Measurements from ENCODE around the gene BCL2L12.

The BCL2L12 gene

DNA sequence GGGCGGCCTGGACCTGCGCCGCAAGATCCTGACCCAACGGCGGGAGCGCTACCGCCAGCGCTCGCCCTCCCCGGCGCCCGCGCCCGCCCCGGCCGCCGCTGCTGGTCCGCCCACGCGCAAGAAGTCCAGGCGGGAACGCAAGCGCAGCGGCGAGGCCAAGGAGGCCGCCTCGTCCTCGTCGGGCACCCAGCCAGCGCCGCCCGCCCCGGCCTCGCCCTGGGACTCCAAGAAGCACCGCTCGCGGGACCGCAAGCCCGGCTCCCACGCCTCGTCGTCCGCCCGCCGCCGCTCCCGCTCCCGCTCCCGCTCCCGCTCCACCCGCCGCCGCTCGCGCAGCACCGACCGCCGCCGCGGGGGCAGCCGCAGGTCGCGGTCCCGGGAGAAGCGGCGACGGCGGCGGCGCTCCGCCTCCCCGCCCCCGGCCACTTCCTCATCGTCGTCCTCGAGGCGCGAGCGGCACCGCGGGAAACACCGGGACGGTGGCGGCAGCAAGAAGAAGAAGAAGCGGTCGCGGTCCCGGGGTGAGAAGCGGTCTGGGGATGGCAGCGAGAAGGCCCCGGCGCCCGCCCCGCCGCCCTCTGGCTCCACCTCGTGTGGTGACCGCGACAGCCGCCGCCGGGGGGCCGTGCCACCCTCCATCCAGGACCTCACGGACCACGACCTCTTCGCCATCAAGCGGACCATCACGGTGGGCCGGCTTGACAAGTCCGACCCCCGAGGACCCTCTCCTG lies 13.7 kb upstream of the BCL2L12 start:
- ChIA-PET CTCF (no interaction called here), POLR2A (no interaction called here)
- no peak for DNase-seq (ENCODE audit: extremely low spot score)
- TF ChIP-seq SP1 (IDR thresholded peaks at IDR 0.05) = no peak
- no peak for TF ChIP-seq CTBP1 (IDR thresholded peaks at IDR 0.05; ENCODE audit: borderline replicate concordance)
- no peak for TF ChIP-seq LEF1 (IDR thresholded peaks at IDR 0.05; ENCODE audit: borderline replicate concordance)
- TF ChIP-seq BHLHE40 (IDR thresholded peaks at IDR 0.05; ENCODE audit: borderline replicate concordance) = no peak
- no peak for TF ChIP-seq ZNF384 (IDR thresholded peaks at IDR 0.05)
- no peak for TF ChIP-seq ELF4 (IDR thresholded peaks at IDR 0.05)
- TF ChIP-seq HDGF (IDR thresholded peaks at IDR 0.05; ENCODE audit: borderline replicate concordance) = no peak
- TF ChIP-seq TARDBP (IDR thresholded peaks at IDR 0.05) = no peak
- no peak for TF ChIP-seq SUZ12 (IDR thresholded peaks at IDR 0.05)
- no peak for TF ChIP-seq FOXA1 (IDR thresholded peaks at IDR 0.05)
- no peak for TF ChIP-seq L3MBTL2 (conservative IDR thresholded peaks at IDR 0.05)
- TF ChIP-seq FOXK2 (IDR thresholded peaks at IDR 0.05) = no peak
- TF ChIP-seq NFRKB (IDR thresholded peaks at IDR 0.05) = no peak
- TF ChIP-seq FOXM1 (IDR thresholded peaks at IDR 0.05; ENCODE audit: borderline replicate concordance) = no peak
- TF ChIP-seq ARNT (IDR thresholded peaks at IDR 0.05) = no peak

DNA sequence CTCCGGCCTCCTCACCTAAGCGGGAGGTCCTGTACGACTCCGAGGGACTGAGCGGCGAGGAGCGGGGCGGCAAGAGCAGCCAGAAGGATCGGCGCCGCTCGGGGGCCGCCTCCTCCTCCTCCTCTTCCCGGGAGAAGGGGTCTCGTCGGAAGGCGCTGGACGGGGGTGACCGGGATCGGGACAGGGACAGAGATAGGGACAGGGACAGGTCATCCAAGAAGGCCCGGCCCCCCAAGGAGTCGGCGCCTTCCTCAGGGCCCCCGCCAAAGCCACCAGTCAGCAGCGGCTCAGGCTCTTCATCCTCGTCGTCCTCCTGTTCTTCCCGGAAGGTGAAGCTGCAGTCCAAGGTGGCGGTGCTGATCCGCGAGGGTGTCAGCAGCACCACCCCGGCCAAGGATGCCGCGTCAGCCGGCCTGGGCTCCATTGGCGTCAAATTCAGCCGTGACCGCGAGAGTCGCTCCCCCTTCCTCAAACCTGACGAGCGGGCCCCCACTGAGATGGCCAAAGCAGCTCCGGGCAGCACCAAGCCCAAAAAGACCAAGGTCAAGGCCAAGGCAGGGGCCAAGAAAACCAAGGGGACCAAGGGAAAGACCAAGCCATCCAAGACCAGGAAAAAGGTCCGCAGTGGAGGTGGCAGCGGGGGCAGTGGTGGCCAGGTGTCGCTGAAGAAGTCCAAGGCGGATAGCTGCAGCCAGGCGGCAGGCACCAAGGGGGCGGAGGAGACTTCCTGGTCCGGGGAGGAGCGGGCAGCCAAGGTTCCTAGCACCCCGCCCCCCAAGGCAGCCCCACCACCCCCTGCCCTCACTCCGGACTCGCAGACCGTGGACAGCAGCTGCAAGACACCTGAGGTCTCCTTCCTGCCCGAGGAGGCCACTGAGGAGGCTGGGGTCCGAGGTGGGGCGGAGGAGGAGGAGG lies 12.9 kb upstream of the BCL2L12 start:
- no peak for TF ChIP-seq ARNT (IDR thresholded peaks at IDR 0.05)
- DNase-seq (ENCODE audit: extremely low spot score) = no peak
- CTCF ChIA-PET = no interaction called here
- POLR2A ChIA-PET = interaction anchor here (1.2 to 5.2 kb wide), 2 partner anchors 10 to 12 kb away, joined by 3 to 27 read pairs; partner anchors contain the start of genes RRAS and SCAF1

DNA sequence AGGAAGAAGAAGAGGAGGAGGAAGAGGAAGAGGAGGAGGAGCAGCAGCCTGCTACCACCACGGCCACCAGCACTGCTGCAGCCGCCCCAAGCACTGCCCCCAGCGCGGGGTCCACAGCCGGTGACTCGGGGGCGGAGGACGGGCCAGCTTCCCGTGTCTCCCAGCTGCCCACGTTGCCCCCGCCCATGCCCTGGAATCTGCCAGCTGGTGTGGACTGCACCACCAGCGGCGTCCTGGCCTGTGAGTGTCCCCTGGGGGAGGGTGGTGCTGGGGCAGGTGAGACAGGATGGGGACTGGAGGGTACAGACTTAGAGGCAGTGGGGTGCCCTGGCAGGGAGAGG lies 12.3 kb upstream of the BCL2L12 start:
- no peak for TF ChIP-seq SUZ12 (IDR thresholded peaks at IDR 0.05)
- TF ChIP-seq SP1 (IDR thresholded peaks at IDR 0.05) = no peak
- no peak for TF ChIP-seq NFRKB (IDR thresholded peaks at IDR 0.05)
- no peak for TF ChIP-seq ELF4 (IDR thresholded peaks at IDR 0.05)
- TF ChIP-seq L3MBTL2 (conservative IDR thresholded peaks at IDR 0.05) = no peak
- TF ChIP-seq ZNF384 (IDR thresholded peaks at IDR 0.05) = no peak
- TF ChIP-seq LEF1 (IDR thresholded peaks at IDR 0.05; ENCODE audit: borderline replicate concordance) = no peak
- no peak for TF ChIP-seq FOXM1 (IDR thresholded peaks at IDR 0.05; ENCODE audit: borderline replicate concordance)
- TF ChIP-seq FOXA1 (IDR thresholded peaks at IDR 0.05) = no peak
- TF ChIP-seq, protein P1, sequence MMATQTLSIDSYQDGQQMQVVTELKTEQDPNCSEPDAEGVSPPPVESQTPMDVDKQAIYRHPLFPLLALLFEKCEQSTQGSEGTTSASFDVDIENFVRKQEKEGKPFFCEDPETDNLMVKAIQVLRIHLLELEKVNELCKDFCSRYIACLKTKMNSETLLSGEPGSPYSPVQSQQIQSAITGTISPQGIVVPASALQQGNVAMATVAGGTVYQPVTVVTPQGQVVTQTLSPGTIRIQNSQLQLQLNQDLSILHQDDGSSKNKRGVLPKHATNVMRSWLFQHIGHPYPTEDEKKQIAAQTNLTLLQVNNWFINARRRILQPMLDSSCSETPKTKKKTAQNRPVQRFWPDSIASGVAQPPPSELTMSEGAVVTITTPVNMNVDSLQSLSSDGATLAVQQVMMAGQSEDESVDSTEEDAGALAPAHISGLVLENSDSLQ (IDR thresholded peaks at IDR 0.05) = no peak
- TF ChIP-seq BHLHE40 (IDR thresholded peaks at IDR 0.05; ENCODE audit: borderline replicate concordance) = no peak
- no peak for TF ChIP-seq ARNT (IDR thresholded peaks at IDR 0.05)
- TF ChIP-seq FOXK2 (IDR thresholded peaks at IDR 0.05) = no peak
- TF ChIP-seq CTBP1 (IDR thresholded peaks at IDR 0.05; ENCODE audit: borderline replicate concordance) = no peak
- no peak for TF ChIP-seq TARDBP (IDR thresholded peaks at IDR 0.05)
- no peak for TF ChIP-seq HDGF (IDR thresholded peaks at IDR 0.05; ENCODE audit: borderline replicate concordance)
- CTCF ChIA-PET = no interaction called here
- POLR2A ChIA-PET = interaction anchor here (1.2 to 5.2 kb wide), 2 partner anchors 10 to 13 kb away, joined by 3 to 27 read pairs; partner anchors contain the start of genes RRAS and SCAF1
- DNase-seq (ENCODE audit: extremely low spot score) = no peak

DNA sequence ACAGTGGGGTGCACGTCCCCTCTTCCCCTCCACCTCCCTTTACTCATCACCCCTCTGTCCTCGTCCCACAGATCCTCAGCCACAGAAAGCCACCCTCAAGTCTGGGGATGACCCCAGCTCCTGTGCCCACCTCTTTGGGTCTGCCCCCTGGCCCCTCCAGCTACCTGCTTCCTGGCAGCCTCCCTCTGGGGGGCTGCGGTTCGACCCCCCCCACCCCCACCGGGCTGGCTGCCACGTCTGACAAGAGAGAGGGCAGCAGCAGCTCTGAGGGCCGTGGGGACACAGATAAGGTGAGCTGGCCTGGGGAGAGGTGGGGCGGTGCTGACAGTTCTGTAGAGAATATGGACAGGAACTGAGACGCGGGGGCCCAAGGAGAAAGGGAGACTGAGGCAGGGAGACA lies 11.2 kb upstream of the BCL2L12 start:
- ChIA-PET POLR2A (interaction anchor here (1.7 to 5.2 kb wide), 2 partner anchors 10 to 14 kb away, joined by 6 to 27 read pairs; partner anchors contain the start of genes RRAS and SCAF1), CTCF (no interaction called here)
- no peak for DNase-seq (ENCODE audit: extremely low spot score)
- no peak for TF ChIP-seq FOXA1 (IDR thresholded peaks at IDR 0.05)
- TF ChIP-seq, protein P1 (IDR thresholded peaks at IDR 0.05) = no peak
- TF ChIP-seq CTBP1 (IDR thresholded peaks at IDR 0.05; ENCODE audit: borderline replicate concordance) = no peak
- TF ChIP-seq L3MBTL2 (conservative IDR thresholded peaks at IDR 0.05) = no peak
- no peak for TF ChIP-seq ZNF384 (IDR thresholded peaks at IDR 0.05)
- no peak for TF ChIP-seq LEF1 (IDR thresholded peaks at IDR 0.05; ENCODE audit: borderline replicate concordance)

DNA sequence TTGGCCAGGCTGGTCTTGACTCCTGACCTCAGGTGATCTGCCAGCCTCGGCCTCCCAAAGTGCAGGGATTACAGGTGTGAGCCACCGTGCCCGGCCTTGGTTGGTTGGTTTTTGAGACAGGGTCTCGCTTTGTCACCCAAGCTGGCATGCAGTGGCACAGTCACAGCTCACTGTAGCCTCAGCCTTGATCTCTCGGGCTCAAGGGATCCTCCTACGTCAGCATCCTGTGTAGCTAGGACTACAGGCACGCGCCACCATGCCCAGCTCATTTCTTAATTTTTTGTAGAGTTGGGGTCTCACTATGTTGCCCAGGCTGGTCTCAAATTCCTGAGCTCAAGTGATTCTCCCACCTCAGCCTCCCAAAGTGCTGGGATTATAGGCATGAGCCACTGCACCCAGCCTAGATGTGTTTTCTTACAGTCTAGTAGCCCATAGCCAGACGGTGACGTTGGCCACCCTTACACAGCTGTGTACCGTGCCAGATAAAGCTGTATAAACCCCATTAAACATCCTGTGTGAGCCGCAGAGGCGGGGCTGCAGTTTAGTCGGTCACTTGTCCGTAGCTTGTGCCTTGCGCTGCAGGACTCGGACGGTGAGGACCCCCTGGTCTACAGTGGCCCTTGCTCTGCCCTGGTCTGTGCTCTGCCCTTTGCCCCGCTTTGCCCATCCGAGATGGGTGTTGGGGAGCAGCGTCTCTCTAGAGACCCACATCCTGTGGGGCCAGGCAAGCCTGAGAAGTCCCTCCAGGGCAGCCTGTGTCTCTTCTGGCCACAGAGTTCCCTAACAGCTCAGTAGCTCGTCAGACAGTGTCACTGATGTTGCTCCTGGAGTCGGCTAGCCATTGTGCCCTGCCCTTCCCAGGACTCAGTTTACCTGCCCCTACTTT lies 9.9 kb upstream of the BCL2L12 start:
- no peak for DNase-seq (ENCODE audit: extremely low spot score)
- ChIA-PET CTCF (no interaction called here), POLR2A (interaction anchor here (0.5 to 5.2 kb wide), 6 partner anchors 8 to 65 kb away, joined by 3 to 27 read pairs (median 3); partner anchors contain the start of genes RRAS and SCAF1)
- no peak for TF ChIP-seq FOXA1 (IDR thresholded peaks at IDR 0.05)
- TF ChIP-seq CTBP1 (IDR thresholded peaks at IDR 0.05; ENCODE audit: borderline replicate concordance) = no peak
- TF ChIP-seq ZNF384 (IDR thresholded peaks at IDR 0.05) = no peak
- no peak for TF ChIP-seq LEF1 (IDR thresholded peaks at IDR 0.05; ENCODE audit: borderline replicate concordance)
- TF ChIP-seq L3MBTL2 (conservative IDR thresholded peaks at IDR 0.05) = no peak
- TF ChIP-seq NFRKB (IDR thresholded peaks at IDR 0.05) = no peak
- no peak for TF ChIP-seq TARDBP (IDR thresholded peaks at IDR 0.05)
- TF ChIP-seq ARNT (IDR thresholded peaks at IDR 0.05) = no peak
- TF ChIP-seq BHLHE40 (IDR thresholded peaks at IDR 0.05; ENCODE audit: borderline replicate concordance) = no peak
- TF ChIP-seq, protein P1 (IDR thresholded peaks at IDR 0.05) = no peak
- TF ChIP-seq FOXM1 (IDR thresholded peaks at IDR 0.05; ENCODE audit: borderline replicate concordance) = no peak
- TF ChIP-seq SUZ12 (IDR thresholded peaks at IDR 0.05) = no peak
- no peak for TF ChIP-seq HDGF (IDR thresholded peaks at IDR 0.05; ENCODE audit: borderline replicate concordance)
- no peak for TF ChIP-seq ELF4 (IDR thresholded peaks at IDR 0.05)
